Mesendoderm (in vitro differentiated cells): ENCODE measurements around the gene PRSS27.

Experiments
- DNase-seq: peaks from one replicate; pipeline ENCODE4 v3.0.0; 2013
- H2AK5ac ChIP-seq: 2 replicates; pipeline ENCODE4 v1.6.1; 2013; ENCODE audit warnings: low read length, inconsistent platforms
- H2BK120ac ChIP-seq: 2 replicates; pipeline ENCODE4 v1.6.1; 2013; ENCODE audit warnings: low read depth, mild to moderate bottlenecking, low read length, moderate library complexity, mixed read lengths
- H2BK15ac ChIP-seq: replicated peaks from 2 replicates; pipeline ENCODE4 v1.6.1; 2013; ENCODE audit warnings: low read depth, mild to moderate bottlenecking, moderate library complexity
- H2BK5ac ChIP-seq: 2 replicates; pipeline ENCODE4 v1.6.1; 2013; ENCODE audit warnings: low read length, inconsistent platforms
- H3K18ac ChIP-seq: 2 replicates; pipeline ENCODE4 v1.6.1; 2013; ENCODE audit warnings: mild to moderate bottlenecking, low read length, mixed read lengths
- H3K23ac ChIP-seq: one replicate; pipeline ENCODE4 v1.6.1; 2013; ENCODE audit warnings: low read length
- H3K27ac ChIP-seq: 2 replicates; pipeline ENCODE4 v1.5.1; 2013; ENCODE audit warnings: low read depth, mild to moderate bottlenecking, inconsistent platforms, low read length, moderate library complexity
- H3K27me3 ChIP-seq: 2 replicates; pipeline ENCODE4 v1.6.1; 2013; ENCODE audit warnings: low read length, control low read depth, mild to moderate bottlenecking, inconsistent platforms; ENCODE audit not compliant: insufficient read depth, poor library complexity
- H3K36me3 ChIP-seq: 2 replicates; pipeline ENCODE4 v1.6.1; 2013; ENCODE audit warnings: low read length, inconsistent platforms; ENCODE audit not compliant: control insufficient read depth, insufficient read depth
- H3K4ac ChIP-seq: one replicate; pipeline ENCODE4 v1.6.1; 2013; ENCODE audit warnings: low read depth, mild to moderate bottlenecking, low read length, moderate library complexity
- H3K4me1 ChIP-seq: 2 replicates; pipeline ENCODE4 v1.6.1; 2013; ENCODE audit warnings: low read depth, low read length, inconsistent platforms; ENCODE audit not compliant: control insufficient read depth
- H3K4me2 ChIP-seq: 2 replicates; pipeline ENCODE4 v1.6.1; 2013; ENCODE audit warnings: low read length
- H3K4me3 ChIP-seq: 2 replicates; pipeline ENCODE4 v1.5.1; 2013; ENCODE audit warnings: mild to moderate bottlenecking, low read length
- H3K56ac ChIP-seq: one replicate; pipeline ENCODE4 v1.6.1; 2013; ENCODE audit warnings: low read length
- H3K79me1 ChIP-seq: 2 replicates; pipeline ENCODE4 v1.6.1; 2013; ENCODE audit warnings: low read length, inconsistent platforms
- H3K79me2 ChIP-seq: 2 replicates; pipeline ENCODE4 v1.6.1; 2013; ENCODE audit warnings: mild to moderate bottlenecking, low read length; ENCODE audit not compliant: control insufficient read depth, insufficient read depth
- H3K9ac ChIP-seq: 2 replicates; pipeline ENCODE4 v1.6.1; 2013; ENCODE audit warnings: low read length, inconsistent platforms
- H4K5ac ChIP-seq: one replicate; pipeline ENCODE4 v1.6.1; 2013; ENCODE audit warnings: low read length
- H4K8ac ChIP-seq: one replicate; pipeline ENCODE4 v1.6.1; 2013; ENCODE audit warnings: low read depth, mild to moderate bottlenecking, control low read depth, low read length, moderate library complexity
- whole genome bisulfite sequencing: extraction: QIAGEN DNeasy Blood & Tissue Kit; methylation state at CpG from one replicate; pipeline ENCODE4 v1.1.7; 2013; ENCODE audit warnings: low lambda C conversion rate, missing lambda C conversion rate; ENCODE audit not compliant: insufficient coverage; ENCODE audit errors: extremely low coverage; 5-methylcytosine and 5-hydroxymethylcytosine counted together

Gene PRSS27

DNA sequence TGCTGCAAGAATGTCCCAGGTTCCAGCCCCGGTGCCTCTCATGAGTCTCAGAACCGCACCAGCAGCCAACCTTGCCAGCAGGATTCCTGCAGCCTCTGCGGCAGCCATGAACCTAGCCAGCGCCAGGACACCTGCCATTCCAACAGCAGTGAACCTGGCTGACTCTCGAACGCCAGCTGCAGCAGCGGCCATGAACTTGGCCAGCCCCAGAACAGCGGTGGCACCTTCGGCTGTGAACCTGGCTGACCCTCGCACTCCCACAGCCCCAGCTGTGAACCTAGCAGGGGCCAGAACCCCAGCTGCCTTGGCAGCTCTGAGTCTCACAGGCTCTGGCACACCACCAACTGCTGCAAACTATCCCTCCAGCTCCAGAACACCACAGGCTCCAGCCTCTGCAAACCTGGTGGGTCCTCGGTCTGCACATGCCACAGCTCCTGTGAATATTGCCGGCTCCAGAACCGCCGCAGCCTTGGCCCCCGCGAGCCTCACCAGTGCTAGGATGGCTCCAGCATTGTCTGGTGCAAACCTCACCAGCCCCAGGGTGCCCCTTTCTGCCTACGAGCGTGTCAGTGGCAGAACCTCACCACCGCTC, 47.2 kb upstream of the PRSS27 start:
- Histone ChIP-seq H3K79me1 (peaks cover 51% of the 10 kb centered on the region), H3K9ac (no peak overlapping the region), H2BK15ac (no peak overlapping the region), H3K27me3 (no peaks in the 10 kb centered on the region), H3K4me3 (no peak overlapping the region), H2BK120ac (no peak overlapping the region), H3K18ac (no peak overlapping the region), H4K5ac (no peak overlapping the region), H3K27ac (no peak overlapping the region), H3K4me2 (no peak overlapping the region), H3K23ac (no peak overlapping the region), H3K79me2 (peaks cover 59% of the 10 kb centered on the region), H3K36me3 (peaks cover 71% of the 10 kb centered on the region), H3K4ac (no peak overlapping the region), H3K4me1 (no peaks in the 10 kb centered on the region), H3K56ac (no peak overlapping the region), H4K8ac (no peak overlapping the region), H2AK5ac (no peak overlapping the region), H2BK5ac (no peak overlapping the region)
- no peak for DNase-seq
- no CpG with 5 or more reads among the region's 19 CpGs for WGBS

DNA sequence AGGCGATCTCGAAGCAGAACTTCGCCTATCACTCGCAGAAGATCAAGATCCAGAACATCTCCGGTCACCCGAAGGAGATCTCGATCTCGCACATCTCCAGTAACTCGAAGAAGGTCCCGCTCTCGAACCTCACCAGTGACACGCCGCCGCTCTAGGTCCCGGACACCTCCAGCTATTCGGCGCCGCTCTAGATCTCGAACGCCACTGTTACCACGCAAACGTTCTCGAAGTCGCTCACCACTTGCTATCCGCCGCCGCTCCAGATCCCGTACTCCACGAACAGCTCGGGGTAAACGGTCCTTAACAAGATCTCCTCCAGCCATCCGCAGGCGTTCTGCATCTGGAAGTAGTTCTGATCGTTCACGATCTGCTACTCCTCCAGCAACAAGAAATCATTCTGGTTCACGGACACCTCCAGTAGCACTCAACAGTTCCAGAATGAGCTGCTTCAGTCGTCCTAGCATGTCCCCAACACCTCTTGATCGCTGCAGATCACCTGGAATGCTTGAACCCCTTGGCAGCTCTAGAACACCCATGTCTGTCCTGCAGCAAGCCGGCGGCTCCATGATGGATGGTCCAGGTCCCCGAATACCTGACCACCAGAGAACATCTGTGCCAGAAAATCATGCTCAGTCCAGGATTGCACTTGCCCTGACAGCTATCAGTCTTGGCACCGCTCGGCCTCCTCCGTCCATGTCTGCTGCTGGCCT, 46.6 kb upstream of the PRSS27 start:
- no peak for DNase-seq
- Histone ChIP-seq H3K56ac (no peak overlapping the region), H4K8ac (no peak overlapping the region), H2AK5ac (no peak overlapping the region), H3K79me2 (peaks cover 66% of the 10 kb centered on the region), H3K27me3 (no peaks in the 10 kb centered on the region), H3K9ac (no peak overlapping the region), H3K4me3 (no peak overlapping the region), H3K27ac (no peak overlapping the region), H3K18ac (no peak overlapping the region), H3K23ac (no peak overlapping the region), H3K36me3 (peaks cover 75% of the 10 kb centered on the region), H3K79me1 (peaks cover 53% of the 10 kb centered on the region), H3K4ac (no peak overlapping the region), H2BK15ac (no peak overlapping the region), H3K4me1 (no peaks in the 10 kb centered on the region), H3K4me2 (no peak overlapping the region), H2BK120ac (no peak overlapping the region), H4K5ac (no peak overlapping the region), H2BK5ac (no peak overlapping the region)
- WGBS, result no CpG with 5 or more reads among the region's 44 CpGs

DNA sequence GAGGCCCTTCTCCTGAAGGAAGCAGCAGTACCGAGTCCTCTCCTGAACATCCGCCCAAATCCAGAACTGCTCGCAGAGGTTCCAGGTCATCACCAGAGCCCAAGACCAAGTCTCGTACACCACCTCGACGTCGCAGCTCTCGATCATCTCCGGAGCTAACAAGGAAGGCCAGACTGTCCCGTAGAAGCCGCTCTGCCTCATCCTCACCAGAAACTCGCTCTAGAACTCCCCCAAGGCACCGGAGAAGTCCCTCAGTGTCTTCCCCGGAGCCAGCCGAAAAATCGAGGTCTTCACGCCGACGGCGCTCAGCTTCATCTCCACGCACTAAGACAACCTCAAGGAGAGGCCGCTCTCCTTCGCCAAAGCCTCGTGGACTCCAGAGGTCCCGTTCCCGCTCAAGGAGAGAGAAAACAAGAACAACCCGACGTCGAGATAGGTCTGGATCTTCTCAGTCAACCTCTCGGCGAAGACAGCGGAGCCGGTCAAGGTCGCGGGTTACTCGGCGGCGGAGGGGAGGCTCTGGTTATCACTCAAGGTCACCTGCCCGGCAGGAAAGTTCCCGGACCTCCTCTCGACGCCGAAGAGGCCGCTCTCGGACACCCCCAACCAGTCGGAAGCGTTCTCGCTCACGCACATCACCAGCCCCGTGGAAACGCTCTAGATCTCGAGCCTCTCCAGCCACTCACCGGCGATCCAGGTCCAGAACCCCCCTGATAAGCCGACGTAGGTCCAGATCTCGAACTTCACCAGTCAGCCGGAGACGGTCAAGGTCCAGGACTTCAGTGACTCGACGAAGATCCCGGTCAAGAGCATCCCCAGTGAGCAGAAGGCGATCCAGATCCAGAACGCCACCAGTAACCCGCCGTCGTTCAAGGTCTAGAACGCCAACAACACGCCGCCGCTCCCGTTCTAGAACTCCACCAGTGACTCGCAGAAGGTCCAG, 45.7 kb upstream of the PRSS27 start:
- WGBS, result no CpG with 5 or more reads among the region's 73 CpGs
- Histone ChIP-seq H3K18ac (no peak overlapping the region), H3K36me3 (peaks cover 73% of the 10 kb centered on the region)

DNA sequence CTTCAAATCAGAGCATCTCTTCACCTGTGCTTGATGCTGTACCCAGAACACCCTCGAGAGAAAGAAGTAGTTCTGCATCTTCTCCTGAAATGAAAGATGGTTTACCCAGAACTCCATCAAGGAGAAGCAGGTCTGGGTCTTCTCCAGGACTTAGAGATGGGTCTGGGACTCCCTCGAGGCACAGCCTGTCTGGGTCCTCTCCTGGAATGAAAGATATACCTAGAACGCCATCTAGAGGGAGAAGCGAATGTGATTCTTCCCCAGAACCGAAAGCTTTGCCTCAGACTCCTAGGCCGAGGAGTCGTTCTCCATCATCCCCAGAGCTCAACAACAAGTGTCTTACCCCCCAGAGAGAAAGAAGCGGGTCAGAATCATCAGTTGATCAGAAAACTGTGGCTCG, 44.7 kb upstream of the PRSS27 start:
- Histone ChIP-seq H2BK15ac (no peak overlapping the region), H2AK5ac (no peak overlapping the region), H2BK120ac (no peak overlapping the region), H3K4me3 (no peak overlapping the region), H3K9ac (no peak overlapping the region), H3K79me1 (peaks cover 58% of the 10 kb centered on the region), H4K8ac (no peak overlapping the region), H3K79me2 (peaks cover 75% of the 10 kb centered on the region), H3K4ac (no peak overlapping the region), H3K56ac (no peak overlapping the region), H3K18ac (no peak overlapping the region), H4K5ac (no peak overlapping the region), H3K27me3 (no peaks in the 10 kb centered on the region), H3K4me2 (no peak overlapping the region), H3K27ac (no peak overlapping the region), H3K4me1 (no peaks in the 10 kb centered on the region), H3K36me3 (peaks cover 77% of the 10 kb centered on the region), H3K23ac (no peak overlapping the region), H2BK5ac (no peak overlapping the region)
- DNase-seq, result peak; percentile 27
- no CpG with 5 or more reads among the region's 9 CpGs for WGBS

More for the DNA sequence above, 45.7 kb upstream of the PRSS27 start:
- Histone ChIP-seq H3K4me3 (no peak overlapping the region), H3K27me3 (no peaks in the 10 kb centered on the region), H3K27ac (no peak overlapping the region), H2AK5ac (no peak overlapping the region), H3K23ac (no peak overlapping the region), H4K8ac (no peak overlapping the region), H3K79me1 (peaks cover 53% of the 10 kb centered on the region), H3K56ac (no peak overlapping the region), H3K79me2 (peaks cover 70% of the 10 kb centered on the region), H3K4me1 (no peaks in the 10 kb centered on the region), H4K5ac (no peak overlapping the region), H2BK5ac (no peak overlapping the region), H3K4me2 (no peak overlapping the region), H3K4ac (no peak overlapping the region), H2BK120ac (no peak overlapping the region), H3K9ac (no peak overlapping the region), H2BK15ac (no peak overlapping the region)
- no peak for DNase-seq

DNA sequence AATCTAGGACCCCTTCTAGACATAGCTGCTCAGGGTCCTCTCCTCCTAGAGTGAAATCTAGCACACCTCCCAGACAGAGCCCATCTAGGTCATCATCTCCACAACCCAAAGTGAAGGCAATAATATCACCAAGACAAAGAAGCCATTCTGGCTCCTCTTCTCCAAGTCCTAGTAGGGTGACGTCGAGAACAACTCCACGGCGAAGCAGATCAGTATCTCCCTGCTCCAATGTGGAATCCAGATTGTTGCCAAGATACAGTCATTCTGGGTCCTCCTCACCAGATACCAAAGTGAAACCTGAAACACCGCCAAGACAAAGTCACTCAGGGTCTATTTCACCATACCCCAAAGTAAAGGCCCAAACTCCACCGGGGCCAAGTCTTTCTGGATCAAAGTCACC, 43.1 kb upstream of the PRSS27 start:
- H4K8ac ChIP-seq, result no peak overlapping the region
- H2BK120ac ChIP-seq, result no peak overlapping the region
- H2BK5ac ChIP-seq, result no peak overlapping the region
- no peak overlapping the region for H3K4ac ChIP-seq
- H3K4me2 ChIP-seq, result no peak overlapping the region
- peaks cover 62% of the 10 kb centered on the region for H3K79me1 ChIP-seq
- no peaks in the 10 kb centered on the region for H3K4me1 ChIP-seq
- H2BK15ac ChIP-seq, result no peak overlapping the region
- no peak overlapping the region for H3K4me3 ChIP-seq
- no peak overlapping the region for H2AK5ac ChIP-seq
- no peaks in the 10 kb centered on the region for H3K27me3 ChIP-seq
- H3K9ac ChIP-seq, result no peak overlapping the region
- H3K79me2 ChIP-seq, result peaks cover 86% of the 10 kb centered on the region
- peaks cover 78% of the 10 kb centered on the region for H3K36me3 ChIP-seq
- H3K27ac ChIP-seq, result no peak overlapping the region
- H3K23ac ChIP-seq, result no peak overlapping the region
- WGBS, result no CpG with 5 or more reads among the region's 6 CpGs
- no peak overlapping the region for H4K5ac ChIP-seq
- H3K18ac ChIP-seq, result no peak overlapping the region
- no peak for DNase-seq
- no peak overlapping the region for H3K56ac ChIP-seq
